Measurements from ENCODE around the gene TWNK.

The TWNK gene

DNA sequence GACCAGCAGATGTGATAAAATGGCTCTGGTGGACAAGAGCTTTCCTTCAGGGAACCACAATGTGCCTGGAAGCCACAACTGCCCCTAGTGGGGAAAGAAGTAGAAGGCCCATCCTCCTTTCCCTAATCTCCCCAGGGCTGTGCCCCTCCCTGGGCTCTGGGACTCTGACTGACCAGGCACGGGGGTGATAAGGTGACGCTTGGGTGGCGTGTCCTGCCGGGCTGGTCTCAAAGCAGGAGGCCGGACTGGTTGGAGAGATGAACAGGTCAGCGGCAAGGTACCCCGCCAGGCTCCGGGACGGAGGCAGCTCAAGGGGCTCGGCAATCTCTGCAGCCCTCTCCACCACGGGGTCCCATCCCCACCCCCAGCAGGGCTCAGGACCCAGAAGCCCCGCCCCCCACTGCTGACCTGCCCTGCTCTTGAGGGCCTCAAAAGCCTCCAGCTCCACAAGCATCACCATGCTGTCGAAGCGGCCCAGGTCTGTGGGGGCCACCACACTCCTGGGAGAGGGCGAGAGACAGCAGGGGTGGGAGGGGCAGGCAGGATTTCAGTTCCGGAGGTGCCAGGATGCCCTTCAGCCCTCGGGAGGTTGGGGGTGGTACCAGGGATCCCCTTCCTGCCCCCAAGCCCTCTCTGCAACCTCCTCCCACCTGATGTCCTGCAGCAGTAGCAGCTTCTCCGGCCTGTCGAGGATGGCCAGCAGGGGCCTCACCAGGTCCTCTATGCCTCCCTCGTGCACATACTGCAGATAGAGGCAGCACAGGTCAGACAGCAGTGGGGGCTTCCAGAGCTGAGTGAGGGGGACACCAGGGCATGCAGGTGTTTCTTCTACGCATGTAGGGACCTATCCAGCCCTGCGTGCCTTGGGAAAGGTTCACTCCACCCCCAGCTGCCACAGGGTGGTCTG is 24.4 kb downstream of the TWNK start:
- DNase-seq (ENCODE audit: low read depth in 2 of 2) = no peak

DNA sequence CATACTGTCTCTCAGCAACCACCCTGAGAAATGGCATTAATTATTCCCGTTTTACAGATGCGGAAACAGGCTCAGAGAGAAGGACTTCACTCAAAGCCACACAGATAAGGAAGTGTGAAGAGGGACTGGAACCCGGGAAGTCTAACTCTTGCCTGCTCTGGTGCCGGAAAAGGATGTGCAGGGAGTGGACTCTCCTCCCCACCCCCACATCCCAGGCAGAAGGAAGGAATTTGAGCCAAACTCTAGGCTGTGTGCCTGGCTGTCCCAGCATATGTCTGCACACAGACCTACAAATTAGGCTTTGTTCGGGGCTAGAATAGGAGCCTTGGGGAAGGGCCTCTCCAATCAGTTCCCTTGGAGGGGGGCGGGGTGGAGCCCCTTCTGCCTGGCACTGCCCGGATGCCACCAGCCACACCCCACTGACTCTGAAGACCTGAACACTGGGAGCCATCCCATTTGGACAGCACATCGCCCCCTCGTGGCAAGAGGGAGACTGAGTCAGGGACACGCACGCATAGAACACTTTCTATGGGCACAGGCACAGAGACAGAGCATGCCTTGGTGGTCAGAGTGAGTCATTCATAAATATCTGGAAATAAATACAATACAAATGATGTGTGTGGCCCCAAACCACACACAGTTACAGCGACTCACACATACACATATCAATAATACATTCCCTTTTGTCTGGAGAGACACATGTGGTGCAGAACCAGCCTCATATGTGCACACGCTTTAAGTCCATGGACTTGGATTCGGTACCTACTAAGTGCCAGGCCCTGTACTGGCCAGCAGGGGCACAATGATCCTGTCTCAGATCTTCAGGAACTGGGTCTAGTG is 25.4 kb downstream of the TWNK start:
- peak; percentile 85 to 87 for DNase-seq (ENCODE audit: low read depth in 2 of 2)

DNA sequence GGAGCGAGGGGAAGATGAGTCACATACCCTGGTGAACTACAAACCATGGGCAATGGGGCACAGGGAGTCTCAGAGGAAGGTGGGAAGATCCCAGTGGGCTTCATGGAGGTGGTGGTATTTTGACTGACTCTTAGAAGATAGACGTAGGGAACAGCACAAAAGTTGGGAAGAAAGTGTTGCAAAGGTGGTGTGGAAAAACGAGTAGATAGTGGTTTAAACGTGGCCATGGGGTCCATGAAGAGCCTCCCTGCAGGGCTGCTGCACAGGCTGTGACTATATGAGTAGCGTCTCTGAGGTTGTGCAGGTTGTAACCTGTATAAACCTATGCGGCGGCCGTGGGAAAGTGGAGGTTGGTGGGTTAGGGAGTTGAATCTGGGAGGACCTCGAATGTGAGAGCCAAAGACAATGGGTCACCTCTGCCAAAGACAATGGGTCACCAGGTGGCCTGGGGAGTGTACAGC is 26.1 kb downstream of the TWNK start:
- DNase-seq (ENCODE audit: low read depth in 2 of 2) = no peak

DNA sequence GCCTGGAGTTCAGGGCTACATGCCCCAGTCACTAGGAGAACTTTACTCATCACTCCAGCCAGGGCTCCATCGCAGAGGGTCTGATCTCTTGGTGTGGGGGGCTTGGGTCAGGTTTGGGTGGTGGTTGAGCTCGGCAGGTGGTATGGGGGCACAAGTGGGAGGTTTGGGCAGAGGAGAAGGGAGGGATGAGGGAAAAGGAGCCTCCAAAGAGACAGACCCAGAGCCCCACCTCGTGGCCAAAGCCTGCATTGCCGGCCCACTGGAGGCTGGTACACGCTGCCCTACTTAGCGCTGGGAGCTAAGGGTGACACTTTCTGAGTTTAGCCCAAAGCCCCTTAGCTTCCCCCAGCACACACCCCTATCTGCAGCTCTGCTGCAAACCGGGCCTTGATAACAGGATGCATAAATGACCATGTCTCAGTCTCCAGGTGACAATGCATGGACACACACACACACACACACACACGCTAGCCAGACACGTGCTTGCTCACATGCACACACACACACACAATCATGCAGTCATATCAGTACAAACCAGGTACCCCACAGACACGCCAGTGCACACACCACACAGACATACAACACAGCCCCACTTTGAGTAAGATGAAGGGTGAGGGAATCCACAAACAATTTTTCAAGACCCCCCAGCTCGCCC is 27.0 kb downstream of the TWNK start:
- no peak for DNase-seq (ENCODE audit: low read depth in 2 of 2)

DNA sequence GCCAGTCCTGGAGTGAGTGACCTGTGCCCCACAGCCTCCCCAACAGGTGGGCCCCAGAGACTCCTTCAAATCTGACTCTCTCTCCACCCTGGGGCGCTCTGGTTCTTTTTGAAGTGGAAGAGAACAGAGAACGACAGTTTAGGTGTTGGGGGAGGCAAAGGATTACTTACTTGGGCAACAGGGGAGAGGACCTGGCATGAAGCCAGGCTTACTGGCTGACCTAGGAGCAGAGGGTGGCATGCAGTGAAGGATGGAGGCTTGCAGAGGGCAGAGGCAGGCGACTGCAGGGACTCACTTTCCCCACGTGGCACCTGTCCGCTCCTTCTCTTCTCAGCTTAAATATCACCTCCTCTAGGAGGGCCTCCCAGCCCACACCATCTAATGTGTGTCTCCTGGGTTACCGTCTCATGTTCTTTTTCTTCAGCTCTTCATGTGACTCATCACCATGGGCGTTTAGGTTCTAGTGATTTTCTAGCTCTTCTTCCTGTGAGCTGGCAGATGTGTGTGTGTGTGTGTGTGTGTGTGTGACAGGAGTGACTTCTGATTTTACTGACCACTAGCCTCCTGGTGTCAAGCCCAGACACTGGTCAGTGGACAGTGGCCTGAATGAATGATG is 27.7 kb downstream of the TWNK start:
- DNase-seq (ENCODE audit: low read depth in 2 of 2) = peak; percentile 71 to 73

DNA sequence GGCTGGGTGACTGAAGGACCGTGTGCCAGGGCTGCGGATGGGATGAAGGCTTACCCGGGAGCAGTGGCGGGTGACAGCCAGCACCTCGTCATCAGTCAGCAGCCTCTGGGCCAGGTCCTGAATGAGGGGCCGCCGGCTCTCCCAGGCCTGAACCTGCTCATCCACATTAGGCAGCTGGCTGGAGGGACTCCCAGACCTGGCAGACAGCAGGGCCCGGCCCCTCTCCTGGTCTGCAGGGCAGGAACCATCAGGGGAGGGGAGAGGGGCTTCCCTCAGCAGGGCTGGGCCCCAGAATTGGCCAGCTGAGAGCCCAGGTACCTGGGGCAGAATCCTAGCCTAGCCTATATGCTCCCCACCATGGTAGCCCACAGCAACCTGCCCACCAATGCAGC is 28.2 kb downstream of the TWNK start:
- DNase-seq (ENCODE audit: low read depth in 2 of 2) = no peak

DNA sequence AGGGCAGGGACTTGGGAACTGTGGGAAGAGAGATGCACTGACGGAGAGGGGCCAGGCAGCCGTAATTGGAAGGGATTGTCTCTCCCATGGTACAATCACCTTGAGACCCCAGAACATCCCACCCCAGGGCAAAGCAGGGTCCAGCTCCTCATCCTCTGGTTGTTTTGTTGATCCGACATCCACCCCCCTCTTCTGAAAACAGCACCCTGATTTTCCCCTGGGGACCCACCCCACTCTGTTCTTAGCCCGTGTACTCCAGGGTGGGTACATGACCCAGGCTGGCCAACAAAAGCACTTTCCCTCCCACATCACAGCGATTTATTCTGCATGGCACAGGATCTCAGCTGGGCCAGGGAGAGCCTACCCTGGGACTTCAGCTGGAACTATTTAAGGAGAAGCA is 29.5 kb downstream of the TWNK start:
- no peak for DNase-seq (ENCODE audit: low read depth in 2 of 2)

DNA sequence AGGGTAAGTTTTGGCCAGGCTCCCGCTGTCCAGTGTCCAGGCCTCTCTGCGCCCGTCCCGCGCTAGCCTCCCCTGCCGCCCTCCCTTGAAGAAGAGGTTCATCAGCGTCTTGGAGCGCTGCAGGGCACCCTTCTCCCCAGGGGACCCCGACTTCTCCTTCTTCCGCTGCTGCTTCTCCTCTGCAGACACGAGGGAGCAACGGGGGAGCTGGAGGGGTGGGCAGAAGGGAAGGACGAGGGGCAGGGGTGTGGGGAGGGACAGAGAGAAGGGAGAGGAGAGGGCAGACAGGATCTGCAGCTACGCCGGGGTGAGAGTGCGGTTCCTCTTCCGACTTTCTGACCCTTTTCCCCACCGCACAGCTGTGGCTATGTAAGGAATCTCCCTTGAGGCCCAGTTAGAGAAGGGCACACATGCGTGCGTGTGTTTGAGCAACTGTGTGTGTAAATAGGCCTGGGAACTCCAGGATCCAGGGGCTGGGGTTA is 30.8 kb downstream of the TWNK start:
- no peak for DNase-seq (ENCODE audit: low read depth in 2 of 2)

DNA sequence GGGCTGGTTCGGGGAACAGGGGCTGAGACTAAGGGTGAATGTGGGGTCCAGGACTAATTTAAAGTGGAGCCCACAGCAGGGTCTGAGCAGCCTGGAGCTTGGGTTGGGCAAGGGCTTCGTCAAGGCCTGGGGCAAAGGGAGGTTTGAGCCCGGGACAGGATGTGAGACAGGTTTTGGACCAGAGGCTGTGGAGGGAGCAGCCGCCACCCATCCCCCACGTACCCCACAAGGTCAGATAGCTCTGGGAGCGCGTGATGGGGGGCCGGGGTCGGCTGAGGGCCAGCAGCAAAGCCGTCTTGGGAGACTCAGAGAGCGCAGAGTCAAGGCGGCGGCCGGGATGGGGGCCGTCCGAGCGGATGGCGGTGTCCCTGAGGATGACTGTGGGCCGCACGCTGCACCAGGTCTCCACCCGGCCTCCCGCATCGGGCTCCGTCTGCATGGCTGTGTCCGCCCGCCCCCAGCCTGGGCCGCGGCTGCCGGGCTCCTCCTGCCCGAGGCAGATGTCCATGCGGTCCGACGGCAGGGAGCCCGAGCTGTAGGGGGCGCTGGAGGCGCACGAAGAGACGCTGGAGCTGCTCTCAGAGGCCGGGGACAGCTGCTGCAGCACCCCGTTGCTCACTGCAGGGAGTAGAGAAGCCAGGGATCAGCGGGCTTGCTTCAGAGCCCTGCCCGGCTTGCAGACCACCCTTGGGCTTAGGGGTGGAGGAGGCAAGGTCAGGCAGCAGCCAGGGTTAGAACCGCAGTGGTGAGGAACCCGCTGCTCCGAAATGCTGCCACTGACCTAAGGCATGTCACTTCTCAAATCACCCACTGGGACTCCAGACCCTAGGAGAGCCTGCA is 31.5 kb downstream of the TWNK start:
- peak in 1 of 2 experiments; percentile 49 for DNase-seq (ENCODE audit: low read depth in 2 of 2)

DNA sequence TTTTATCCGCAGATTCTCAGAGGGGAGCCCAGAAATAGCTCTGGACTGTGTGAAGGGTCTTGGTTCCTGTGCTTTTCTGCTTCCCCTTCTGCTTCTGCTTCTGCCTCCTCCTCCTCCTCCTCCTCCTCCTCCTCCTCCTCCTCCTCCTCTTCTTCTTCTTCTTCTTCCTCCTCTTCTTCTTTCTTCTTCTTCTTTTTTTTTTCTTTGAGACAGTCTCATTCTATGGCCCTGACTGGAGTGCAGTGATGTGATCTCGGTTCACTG is 32.0 kb downstream of the TWNK start:
- no peak for DNase-seq (ENCODE audit: low read depth in 2 of 2)

DNA sequence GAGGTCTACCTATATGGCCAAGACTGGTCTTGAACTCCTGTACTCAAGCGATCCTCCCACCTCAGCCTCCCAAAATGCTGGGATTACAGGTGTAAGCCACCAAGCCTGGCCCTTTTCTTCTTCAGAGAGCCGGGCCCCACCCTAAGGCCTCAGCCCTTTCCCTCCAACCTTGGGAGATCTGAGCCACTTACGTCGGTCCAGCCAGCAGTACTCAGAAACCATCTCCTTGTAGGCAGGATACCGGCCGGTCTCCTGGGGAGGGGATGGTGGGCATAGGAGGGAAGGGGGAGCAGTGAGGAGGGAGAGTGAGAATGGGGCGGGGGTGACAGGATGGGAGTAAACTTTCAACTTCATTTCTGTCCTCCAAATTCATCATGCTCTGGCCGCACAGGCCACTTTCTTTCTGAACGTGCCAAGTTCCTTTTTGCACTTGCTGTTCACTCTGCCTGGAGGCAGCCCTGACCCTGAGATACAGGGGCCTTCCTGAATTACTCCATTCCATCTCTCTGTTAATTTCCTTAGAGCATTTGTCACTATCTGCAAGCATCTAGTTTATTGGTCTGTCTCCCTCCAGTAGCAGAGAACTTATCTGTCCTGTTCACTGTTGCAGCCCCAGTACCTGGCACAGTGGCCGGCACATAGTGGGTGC is 33.2 kb downstream of the TWNK start:
- DNase-seq (ENCODE audit: low read depth in 2 of 2) = no peak

DNA sequence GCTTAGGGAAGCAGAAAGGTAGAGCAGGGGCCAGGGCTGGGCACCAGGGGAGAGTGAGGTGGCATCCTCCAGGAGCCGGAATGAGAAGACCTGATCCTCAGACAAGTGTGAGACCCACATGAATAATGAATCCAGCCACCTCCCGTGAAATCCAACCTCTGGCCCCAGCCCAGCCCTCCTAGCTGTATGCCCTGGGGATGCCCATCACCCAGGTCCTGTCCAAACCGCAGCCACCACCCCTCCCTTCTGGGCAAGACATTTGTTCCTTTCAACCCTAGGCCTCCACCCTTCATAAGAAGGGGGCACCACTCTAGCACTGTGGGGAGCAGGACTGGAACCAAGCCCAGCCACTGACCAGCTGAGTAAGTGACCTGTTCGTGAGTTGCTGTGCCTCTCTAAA is 33.9 kb downstream of the TWNK start:
- no peak for DNase-seq (ENCODE audit: low read depth in 2 of 2)

DNA sequence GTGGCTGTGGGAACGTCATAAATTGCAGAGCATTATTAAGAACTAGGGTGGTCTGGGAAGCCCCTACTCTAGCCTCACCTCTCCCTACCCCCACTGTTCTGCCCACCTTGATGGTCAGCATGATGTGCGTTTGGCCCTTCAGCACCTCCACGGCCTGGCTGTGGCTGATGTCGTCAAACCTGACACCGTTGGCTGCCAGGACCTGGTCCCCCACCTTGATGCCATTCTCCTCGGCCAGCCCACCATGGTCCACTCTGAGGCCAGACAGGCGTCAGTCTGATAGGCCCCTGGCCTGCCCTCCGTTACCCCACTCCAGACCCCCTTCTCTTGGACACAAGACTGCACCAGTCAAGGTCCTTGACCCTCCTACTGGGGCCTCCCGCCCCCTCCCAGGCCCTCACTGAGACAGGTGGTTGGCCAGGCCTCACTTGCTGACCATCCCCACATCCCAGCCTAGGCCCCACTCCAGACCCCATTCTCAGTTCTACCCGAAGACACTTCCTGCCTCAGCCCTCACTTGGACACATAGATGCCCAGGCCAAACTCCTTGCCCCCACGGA is 34.4 kb downstream of the TWNK start:
- DNase-seq (ENCODE audit: low read depth in 2 of 2) = no peak

DNA sequence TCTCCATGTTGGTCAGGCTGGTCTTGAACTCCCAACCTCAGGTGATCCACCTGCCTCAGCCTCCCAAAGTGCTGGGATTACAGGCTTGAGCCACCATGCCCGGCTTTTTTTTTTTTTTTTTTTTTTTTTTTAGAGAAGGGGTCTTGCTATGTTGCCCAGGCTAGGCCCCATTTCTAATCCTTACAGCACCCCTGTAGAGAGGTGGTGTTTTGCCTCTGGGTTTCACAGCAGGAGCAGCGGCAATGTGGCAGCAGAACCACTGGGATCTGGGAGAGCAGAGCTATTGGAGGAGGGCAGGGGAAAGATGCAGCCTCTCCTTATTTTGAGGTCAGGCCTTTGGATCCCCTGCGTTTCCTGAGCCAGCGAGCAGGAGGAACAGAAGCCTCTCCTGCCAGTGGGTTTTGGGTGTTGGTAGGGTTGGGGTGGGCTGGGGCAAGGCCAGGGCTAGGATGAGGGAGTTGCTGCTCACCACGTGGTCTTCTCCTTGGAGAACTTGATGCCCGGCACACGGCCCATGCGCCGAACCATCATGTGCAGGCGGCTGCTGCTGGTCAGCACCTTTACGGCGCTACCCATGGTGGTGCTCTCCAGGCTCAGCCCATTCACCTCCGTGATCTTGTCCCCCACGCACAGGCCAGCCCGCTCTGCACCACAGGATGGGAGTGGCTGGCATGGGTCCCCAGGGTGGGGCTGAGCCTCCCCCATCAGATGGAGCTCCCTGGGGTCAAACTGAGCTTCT is 35.8 kb downstream of the TWNK start:
- DNase-seq (ENCODE audit: low read depth in 2 of 2) = no peak

DNA sequence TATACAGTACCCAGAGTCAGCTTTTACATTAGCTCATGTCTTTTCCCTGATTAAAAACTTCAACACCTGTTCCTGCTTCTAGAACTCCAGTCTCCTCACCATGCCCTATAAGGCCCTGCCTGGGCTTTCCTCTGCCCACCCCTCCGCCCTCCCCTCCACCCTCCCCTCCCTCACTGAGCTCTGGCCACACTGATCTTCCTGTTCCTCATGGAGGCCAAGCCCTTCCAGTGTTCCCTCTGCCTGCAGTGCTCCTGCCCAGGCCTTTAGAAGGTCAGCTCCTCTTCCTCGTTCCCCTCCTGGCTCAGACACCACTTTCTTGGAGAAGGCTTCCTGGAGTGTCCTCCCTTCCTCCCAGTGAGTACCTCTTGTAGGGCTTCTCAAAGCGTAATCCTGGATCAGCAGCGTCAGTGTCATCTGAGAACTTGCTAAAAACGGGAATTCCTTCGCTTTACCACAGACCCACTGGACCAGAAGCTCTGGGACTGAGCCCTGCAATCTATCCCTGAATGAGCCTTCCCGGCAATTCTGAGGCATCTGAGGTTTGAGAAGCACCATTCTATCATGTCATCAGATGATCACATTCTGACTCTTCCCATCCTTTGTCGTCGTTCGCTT is 39.9 kb downstream of the TWNK start:
- DNase-seq (ENCODE audit: low read depth in 2 of 2) = no peak

DNA sequence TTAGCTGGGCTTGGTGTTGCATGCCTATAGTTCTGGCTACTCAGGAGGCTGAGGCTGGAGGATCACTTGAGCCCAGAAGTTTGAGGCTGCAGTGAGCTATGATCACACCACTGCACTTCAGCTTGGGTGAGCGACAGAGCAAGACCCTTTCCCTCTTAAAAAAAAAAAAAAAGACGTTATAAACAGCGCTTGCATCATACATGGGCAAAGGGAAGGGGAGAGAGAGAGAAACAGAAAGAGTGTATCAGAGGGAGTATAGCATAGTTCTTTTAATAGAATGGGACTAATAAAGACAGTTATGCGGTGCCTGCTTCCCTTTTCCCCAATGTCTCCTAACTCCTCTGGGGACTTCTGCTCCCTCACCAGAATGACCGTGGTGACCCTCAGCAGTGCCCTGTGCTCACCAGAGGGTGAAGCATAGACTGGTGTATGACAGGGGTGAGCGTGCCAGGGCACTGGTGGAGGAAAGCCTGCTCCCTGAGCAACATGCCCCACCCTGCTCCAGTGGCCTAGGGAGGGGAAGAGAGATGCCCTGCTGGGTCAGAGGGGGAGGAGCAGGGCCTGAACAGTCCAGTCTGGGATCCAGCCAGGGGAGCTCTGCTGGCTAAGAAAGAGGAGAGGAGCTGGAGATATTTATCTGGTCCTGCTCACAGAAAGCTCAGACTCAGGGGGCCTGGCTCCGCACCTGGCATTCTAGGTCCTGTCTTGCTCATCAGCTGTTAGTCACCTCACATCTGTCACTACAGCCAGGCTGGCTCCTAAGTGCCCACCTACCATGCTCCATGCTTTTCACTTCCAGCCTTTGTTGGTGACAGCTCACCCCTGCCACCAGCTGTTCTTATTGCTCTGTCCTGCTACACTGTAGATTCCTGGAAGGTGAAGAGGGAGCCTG is 41.3 kb downstream of the TWNK start:
- DNase-seq (ENCODE audit: low read depth in 2 of 2) = no peak

DNA sequence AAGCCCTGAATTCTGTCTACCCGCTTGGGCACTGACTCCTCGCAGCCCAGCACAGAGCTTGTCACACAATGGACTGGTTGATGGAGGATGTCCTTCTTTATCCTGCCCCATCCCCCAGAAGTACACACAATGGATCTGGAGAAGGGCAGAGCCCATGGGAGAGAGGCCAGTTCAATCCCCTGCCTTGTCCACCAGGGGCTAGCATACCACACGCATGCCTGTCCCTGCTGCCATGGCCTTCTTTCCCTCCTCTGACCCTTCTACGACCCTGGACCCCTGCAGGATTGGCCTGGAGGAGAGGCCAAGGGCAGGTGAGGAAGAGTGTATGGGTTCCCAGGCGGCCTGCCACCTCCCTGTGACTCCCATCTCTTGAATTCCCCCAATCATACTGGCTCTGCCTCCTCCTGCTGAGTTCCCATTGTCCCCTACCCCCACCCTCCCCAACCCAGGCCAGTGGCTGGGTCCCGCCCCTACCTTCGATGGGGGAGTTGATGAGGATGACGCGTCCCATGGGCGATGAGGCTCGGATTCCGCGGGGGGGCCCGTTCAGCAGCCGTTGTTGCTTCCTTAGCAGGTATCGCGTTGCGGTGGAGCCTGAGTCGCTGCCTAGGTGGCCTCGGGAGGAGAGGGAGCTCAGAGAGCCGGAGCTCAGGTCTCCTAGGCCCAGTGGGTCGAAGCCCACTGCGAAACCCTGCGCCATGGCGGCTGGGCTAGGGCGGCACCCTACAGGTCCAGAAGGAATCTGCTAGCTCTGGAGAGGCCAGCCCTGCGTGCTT is 42.4 kb downstream of the TWNK start:
- no peak for DNase-seq (ENCODE audit: low read depth in 2 of 2)
